Measurements from ENCODE around the gene KMT2C.

The KMT2C gene

GRCh38 chr7:152131981-152132494 lies 303.8 kb downstream of the KMT2C start:
- DNase-seq: no peak

- no peak for DNase-seq
Observed at GRCh38 chr7:152130658-152131590, 304.9 kb downstream of the KMT2C start.

GRCh38 chr7:152129682-152130081 lies 306.1 kb downstream of the KMT2C start:
- no peak for DNase-seq

- DNase-seq: no peak
Observed at GRCh38 chr7:152128741-152129461, 306.9 kb downstream of the KMT2C start.

GRCh38 chr7:152128252-152128651 lies 307.6 kb downstream of the KMT2C start:
- no peak for DNase-seq

- no peak for DNase-seq
Observed at GRCh38 chr7:152127229-152127628, 308.6 kb downstream of the KMT2C start.

GRCh38 chr7:152126741-152127140 lies 309.1 kb downstream of the KMT2C start:
- no peak for DNase-seq

GRCh38 chr7:152122540-152122939 lies 313.3 kb downstream of the KMT2C start:
- DNase-seq: no peak

- no peak for DNase-seq
Observed at GRCh38 chr7:152121432-152121831, 314.4 kb downstream of the KMT2C start.

GRCh38 chr7:152120776-152121175 lies 315.0 kb downstream of the KMT2C start:
- no peak for DNase-seq

GRCh38 chr7:152120210-152120609 lies 315.6 kb downstream of the KMT2C start:
- no peak for DNase-seq

- DNase-seq: no peak
Observed at GRCh38 chr7:152117356-152117755, 318.4 kb downstream of the KMT2C start.

GRCh38 chr7:152115021-152115718 lies 320.6 kb downstream of the KMT2C start:
- no peak for DNase-seq

- no peak for DNase-seq
Observed at GRCh38 chr7:152112829-152113228, 323.0 kb downstream of the KMT2C start.

GRCh38 chr7:152108359-152108758 lies 327.4 kb downstream of the KMT2C start:
- no peak for DNase-seq

- no peak for DNase-seq
Observed at GRCh38 chr7:152107945-152108344, 327.9 kb downstream of the KMT2C start.

- no peak for DNase-seq
Observed at GRCh38 chr7:152106990-152107389, 328.8 kb downstream of the KMT2C start.

- no peak for DNase-seq
Observed at GRCh38 chr7:152105205-152105604, 330.6 kb downstream of the KMT2C start.

- DNase-seq: no peak
Observed at GRCh38 chr7:152103691-152104090, 332.1 kb downstream of the KMT2C start.

- DNase-seq: no peak
Observed at GRCh38 chr7:152103066-152103465, 332.7 kb downstream of the KMT2C start.

- DNase-seq: no peak
Observed at GRCh38 chr7:152097330-152097729, 338.5 kb downstream of the KMT2C start.

- no peak for DNase-seq
Observed at GRCh38 chr7:152095771-152096170, 340.0 kb downstream of the KMT2C start.

GRCh38 chr7:152093717-152094116 lies 342.1 kb downstream of the KMT2C start:
- no peak for DNase-seq

Data from activated CD4-positive, alpha-beta T cell treated with anti-CD3 and anti-CD28 coated beads, Interleukin-2, amount 50 U/mL, for 48 hours (primary cell).